Ascending aorta (tissue), 2 donors: ENCODE results near the gene AHCTF1. TPM values are rescaled to one million over a fixed set of nuclear protein-coding genes. Genes with fewer than 3 reads are reported as not detected.
"Not testable (repeated sequence)": the region's sequence is repeated elsewhere in the genome, so short reads cannot be mapped to it uniquely, and the experiment has no call there.

Experiments used
- DNase-seq, 2 donors: peaks; one replicate each; pipeline ENCODE4 v3.0.0-alpha.2; 2019; ENCODE audit warnings: low spot score in 2 of 2
- H3K27ac ChIP-seq, 2 donors: fragments of 200-600 bp; sonication (generic); one replicate each; pipeline ENCODE4 v1.5.1; 2016 to 2017; ENCODE audit warnings: mild to moderate bottlenecking in 1 of 2
- H3K27me3 ChIP-seq: fragments of 200-600 bp; sonication (generic); one replicate; pipeline ENCODE4 v1.5.1; 2017
- H3K36me3 ChIP-seq, 2 donors: fragments of 200-600 bp; sonication (generic); one replicate each; pipeline ENCODE4 v1.5.1; 2016
- H3K4me1 ChIP-seq, 2 donors: fragments of 200-600 bp; sonication (generic); one replicate each; pipeline ENCODE4 v1.5.1; 2016 to 2017; ENCODE audit warnings: mild to moderate bottlenecking in 1 of 2
- H3K4me3 ChIP-seq, 2 donors: fragments of 200-600 bp; sonication (generic); one replicate each; pipeline ENCODE4 v1.5.1; 2016 to 2017; ENCODE audit warnings: mild to moderate bottlenecking in 1 of 2
- H3K9me3 ChIP-seq, 2 donors: fragments of 200-600 bp; sonication (generic); one replicate each; pipeline ENCODE4 v1.5.1; 2016
- CTCF ChIP-seq, 3 experiments: fragments of 200-600 bp in 2 of 3; fragments of 450-650 bp in 1 of 3; sonication (generic) in 2 of 3; IDR thresholded peaks; one replicate each; pipeline ENCODE4 v1.5.1; 2016 to 2019; ENCODE audit warnings: antibody characterized with exemption in 3 of 3, mild to moderate bottlenecking in 1 of 3, moderate library complexity in 1 of 3
- intact Hi-C: fragments of 100-400 bp; cut with DNase I; formaldehyde crosslinking; loops from one replicate; pipeline ENCODE4 v1.15.1; 2023
- total RNA-seq: library from RNA; depleted of rRNA; stranded (reverse); fragments of >200 nt; gene quantifications from one replicate; pipeline ENCODE4 v1.1.0, GENCODE V29; 2016

The AHCTF1 gene
- total RNA-seq, 1 donor from 2014 or later: 16.5 TPM

DNA sequence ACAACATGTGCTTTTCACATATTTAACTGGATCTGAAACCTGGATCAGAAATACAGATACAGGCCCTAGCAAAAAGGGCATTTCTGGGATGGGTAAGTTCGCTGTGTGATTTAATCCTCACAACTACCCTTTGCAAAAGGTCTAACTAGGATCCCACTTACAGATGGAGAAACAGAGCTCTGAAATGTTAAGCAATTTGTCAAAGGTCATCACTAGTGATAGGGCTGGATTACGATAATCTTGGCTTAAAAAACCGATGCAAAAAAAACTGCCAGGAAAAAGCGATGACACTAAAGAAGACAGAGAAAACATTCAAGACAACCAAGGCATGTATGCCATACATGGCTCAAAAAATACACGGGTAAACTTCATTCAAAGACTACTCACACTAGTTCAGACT, 29.9 kb downstream of the AHCTF1 start:
- H3K27ac ChIP-seq: no peak overlapping the region
- intact Hi-C loops: no loop called here
- H3K9me3 ChIP-seq: no peaks in the 10 kb centered on the region
- H3K4me1 ChIP-seq: no peaks in the 10 kb centered on the region
- TF ChIP-seq CTCF (IDR thresholded peaks at IDR 0.05): no peak
- DNase-seq: no peak
- no peak overlapping the region for H3K4me3 ChIP-seq
- no peaks in the 10 kb centered on the region for H3K27me3 ChIP-seq
- H3K36me3 ChIP-seq: peaks cover 89 to 94% of the 10 kb centered on the region in 2 donors

GRCh38 chr1:246897302-246897701, 34.4 kb downstream of the AHCTF1 start:
- no peaks in the 10 kb centered on the region for H3K9me3 ChIP-seq
- no peaks in the 10 kb centered on the region for H3K27me3 ChIP-seq
- H3K36me3 ChIP-seq: peaks cover 82 to 88% of the 10 kb centered on the region in 2 donors
- no peak for TF ChIP-seq CTCF (IDR thresholded peaks at IDR 0.05)
- no peaks in the 10 kb centered on the region for H3K4me1 ChIP-seq
- H3K27ac ChIP-seq: no peak overlapping the region
- no peak for DNase-seq
- H3K4me3 ChIP-seq: no peak overlapping the region
- intact Hi-C loops: loop anchor here (10.0 kb wide), 1 partner anchor 53 kb away; no protein-coding TSS in a partner anchor

- intact Hi-C loops: loop anchor here (10.0 kb wide), 1 partner anchor 49 kb away; no protein-coding TSS in a partner anchor
- H3K27me3 ChIP-seq: no peaks in the 10 kb centered on the region
- no peaks in the 10 kb centered on the region for H3K9me3 ChIP-seq
- DNase-seq: no peak
- no peaks in the 10 kb centered on the region for H3K4me1 ChIP-seq
- H3K4me3 ChIP-seq: no peak overlapping the region
- H3K27ac ChIP-seq: no peak overlapping the region
- TF ChIP-seq CTCF (IDR thresholded peaks at IDR 0.05): no peak
- peaks cover 71 to 85% of the 10 kb centered on the region in 2 donors for H3K36me3 ChIP-seq
Observed at GRCh38 chr1:246893191-246893939, 38.4 kb downstream of the AHCTF1 start.

DNA sequence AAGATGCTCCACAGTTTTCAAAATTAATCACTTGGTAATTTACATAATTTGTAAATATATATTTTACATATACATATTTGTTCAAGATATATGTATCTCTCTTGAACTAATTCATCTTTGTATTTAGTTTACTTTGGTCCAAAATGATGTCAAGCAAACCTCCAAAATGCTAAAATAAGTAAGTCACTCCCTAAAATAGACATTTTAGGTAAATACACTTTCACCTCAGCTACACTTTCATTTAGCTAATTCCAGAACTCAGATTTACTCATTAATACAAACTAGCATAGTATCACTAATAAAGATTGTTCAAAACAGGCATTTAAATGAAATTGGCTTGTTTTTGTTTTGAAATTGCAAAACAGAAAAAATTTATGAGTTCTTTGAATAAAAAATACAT, 40.6 kb downstream of the AHCTF1 start:
- H3K36me3 ChIP-seq: peaks cover 54 to 84% of the 10 kb centered on the region in 2 donors
- no peak overlapping the region for H3K27ac ChIP-seq
- intact Hi-C loops: loop anchor here (10.0 kb wide), 1 partner anchor 46 kb away; no protein-coding TSS in a partner anchor
- no peak for TF ChIP-seq CTCF (IDR thresholded peaks at IDR 0.05)
- no peaks in the 10 kb centered on the region for H3K4me1 ChIP-seq
- no peaks in the 10 kb centered on the region for H3K9me3 ChIP-seq
- DNase-seq: no peak
- H3K4me3 ChIP-seq: no peak overlapping the region
- no peaks in the 10 kb centered on the region for H3K27me3 ChIP-seq

DNA sequence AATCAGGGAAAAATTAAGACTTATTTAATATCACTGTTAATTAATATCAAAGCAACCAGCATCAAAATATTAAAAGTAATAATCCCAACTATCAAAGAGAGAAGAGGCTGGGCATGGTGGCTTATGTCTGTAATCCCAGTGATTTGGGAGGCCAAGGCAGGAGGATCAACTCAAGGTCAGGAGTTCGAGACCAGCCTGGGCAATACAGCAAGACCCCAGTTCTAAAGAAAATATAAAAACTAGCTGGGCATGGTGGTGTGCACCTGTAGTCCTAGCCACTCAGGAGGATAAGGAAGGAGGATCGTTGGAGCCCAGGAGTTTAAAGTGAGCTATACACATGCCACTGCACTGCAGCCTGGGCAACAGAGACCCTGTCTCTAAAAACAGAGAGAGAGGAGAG, 43.2 kb downstream of the AHCTF1 start:
- H3K9me3 ChIP-seq: no peaks in the 10 kb centered on the region
- no peaks in the 10 kb centered on the region for H3K4me1 ChIP-seq
- H3K4me3 ChIP-seq: no peak overlapping the region
- no peak for TF ChIP-seq CTCF (IDR thresholded peaks at IDR 0.05)
- DNase-seq: no peak
- intact Hi-C loops: no loop called here
- peaks cover 58 to 73% of the 10 kb centered on the region in 2 donors for H3K36me3 ChIP-seq
- no peak overlapping the region for H3K27ac ChIP-seq
- H3K27me3 ChIP-seq: no peaks in the 10 kb centered on the region

- DNase-seq, intact Hi-C loops, H3K4me1 ChIP-seq, H3K27me3 ChIP-seq, H3K9me3 ChIP-seq, H3K27ac ChIP-seq, H3K4me3 ChIP-seq: not testable (repeated sequence)
- peaks cover 48 to 58% of the 10 kb centered on the region in 2 donors for H3K36me3 ChIP-seq
Observed at GRCh38 chr1:246885389-246885788, 46.4 kb downstream of the AHCTF1 start.
